ENCODE results near the gene RPL18.

RPL18 gene

DNA sequence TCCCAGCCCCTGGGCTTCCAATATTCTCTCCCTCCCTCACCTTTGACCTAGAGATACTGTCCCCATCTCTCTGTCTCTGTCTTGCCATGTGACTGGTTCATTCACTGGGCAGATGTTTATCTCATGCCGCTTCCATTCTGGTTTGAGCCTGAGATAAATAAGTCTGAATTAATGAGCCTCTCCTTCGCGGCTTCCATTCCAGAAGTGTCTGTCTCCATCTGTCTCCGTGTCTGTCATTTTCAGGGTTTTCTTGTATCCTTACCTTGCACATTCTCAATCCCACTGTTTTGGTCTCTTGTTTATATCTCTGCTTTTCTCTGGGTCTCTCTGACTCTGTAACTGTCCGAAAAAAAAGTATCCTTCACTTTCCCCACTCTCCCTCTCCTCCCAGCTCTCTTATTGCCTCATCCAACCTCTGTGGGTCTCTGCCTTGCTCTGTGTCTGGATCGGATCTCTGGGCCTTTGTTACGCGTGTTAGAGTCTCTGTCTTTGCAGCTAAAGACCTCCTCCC is 4.6 kb upstream of the RPL18 start:
- H3K27ac ChIP-seq (ENCODE audit: insufficient read depth, low read length, poor library complexity, severe bottlenecking): peak overlapping the region; percentile 58

DNA sequence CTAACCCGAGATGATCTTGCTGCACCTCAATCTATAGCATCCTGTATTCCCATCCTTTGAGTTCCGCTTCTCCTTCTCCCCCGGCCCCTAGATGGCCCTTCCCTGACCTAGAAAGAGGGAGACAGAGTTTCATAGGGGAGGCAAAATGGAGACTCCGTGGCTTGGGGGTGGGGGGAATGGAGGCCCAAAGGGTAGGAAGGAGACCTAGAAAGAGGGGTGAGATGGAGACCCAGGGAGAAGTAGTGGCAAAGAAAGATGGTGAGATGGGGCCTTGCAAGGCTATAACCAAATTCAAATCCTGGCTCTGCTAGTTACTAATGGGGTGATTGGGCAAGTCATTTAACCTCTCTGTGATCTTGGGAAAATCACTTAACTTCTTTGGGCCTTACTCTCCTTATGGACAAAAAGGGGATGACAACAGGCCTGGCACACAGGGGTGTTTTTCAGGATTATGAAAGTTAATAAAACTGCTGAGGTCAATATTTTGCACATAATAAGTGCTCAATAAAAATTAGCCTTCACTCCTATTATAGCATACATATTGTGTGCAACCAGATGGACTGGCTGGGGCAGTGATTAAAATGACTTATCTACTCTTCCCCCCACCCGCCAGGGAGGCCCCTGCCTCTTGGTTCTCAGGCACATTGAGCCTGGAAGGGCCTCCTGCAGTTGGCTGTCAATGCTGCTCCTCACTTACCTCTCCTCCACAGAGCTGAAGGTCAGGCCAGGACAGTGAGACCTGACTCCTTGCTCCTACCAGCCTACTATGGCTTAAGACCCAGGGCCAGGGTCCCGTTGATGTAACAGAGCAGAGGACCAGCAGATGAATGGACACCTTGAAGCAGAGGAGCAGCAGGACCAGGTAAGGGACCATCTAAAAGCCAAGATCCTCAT is 961 bp upstream of the RPL18 start:
- peaks cover 46% of the 10 kb centered on the region for H3K4me1 ChIP-seq (ENCODE audit: control insufficient read depth, insufficient read depth, low read length, poor library complexity, severe bottlenecking)
- no peak for DNase-seq
- H3K27ac ChIP-seq (ENCODE audit: insufficient read depth, low read length, poor library complexity, severe bottlenecking): peak overlapping the region; percentile 88
- H3K4me3 ChIP-seq (ENCODE audit: insufficient read depth, low read depth, low read length, poor library complexity, severe bottlenecking): peak overlapping the region; percentile 93
- no peaks in the 10 kb centered on the region for H3K27me3 ChIP-seq (replicated peaks; ENCODE audit: control insufficient read depth, insufficient read depth, low read length, poor library complexity, severe bottlenecking)
- peaks cover 28% of the 10 kb centered on the region for H3K36me3 ChIP-seq (ENCODE audit: control insufficient read depth, insufficient read depth, low read length)
- no peaks in the 10 kb centered on the region for H3K9me3 ChIP-seq (ENCODE audit: control insufficient read depth, low read length)

More for the DNA sequence above, 4.6 kb upstream of the RPL18 start:
- Histone ChIP-seq H3K4me3 (ENCODE audit: insufficient read depth, low read depth, low read length, poor library complexity, severe bottlenecking) (peak overlapping the region; percentile 39), H3K4me1 (ENCODE audit: control insufficient read depth, insufficient read depth, low read length, poor library complexity, severe bottlenecking) (peaks cover 24% of the 10 kb centered on the region), H3K27me3 (replicated peaks; ENCODE audit: control insufficient read depth, insufficient read depth, low read length, poor library complexity, severe bottlenecking) (no peaks in the 10 kb centered on the region), H3K9me3 (ENCODE audit: control insufficient read depth, low read length) (no peaks in the 10 kb centered on the region), H3K36me3 (ENCODE audit: control insufficient read depth, insufficient read depth, low read length) (no peaks in the 10 kb centered on the region)
- DNase-seq: no peak

DNA sequence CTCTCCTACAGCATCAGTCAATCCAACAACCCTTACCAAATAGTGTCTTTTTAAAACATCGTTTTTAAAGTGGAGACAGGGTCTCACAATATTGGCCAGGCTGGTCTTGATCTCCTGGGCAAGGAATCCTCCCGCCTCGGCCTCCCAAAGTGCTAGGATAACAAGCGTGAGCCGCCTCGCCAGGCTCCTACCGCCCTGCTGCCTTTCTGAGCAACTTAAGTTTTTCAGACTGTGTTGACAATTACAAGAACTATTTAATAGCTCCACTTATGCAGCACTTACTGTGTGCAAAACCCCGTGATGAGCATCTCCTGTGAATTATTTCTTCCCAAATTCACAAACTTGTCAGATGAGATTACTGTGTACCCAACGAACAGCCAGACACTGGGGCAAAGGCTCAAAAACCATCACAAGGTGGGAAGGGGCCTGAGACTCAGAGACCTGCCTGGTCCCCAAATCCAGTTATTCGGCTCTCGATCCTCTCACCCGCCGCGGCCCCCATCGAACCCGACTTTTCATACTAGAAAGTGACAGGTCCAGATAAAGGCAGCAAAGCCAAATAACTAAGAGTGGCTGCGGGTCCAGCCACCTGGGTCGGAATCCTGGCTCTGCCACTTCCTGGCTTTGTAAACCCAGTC is 581 bp downstream of the RPL18 start:
- Histone ChIP-seq H3K27me3 (replicated peaks; ENCODE audit: control insufficient read depth, insufficient read depth, low read length, poor library complexity, severe bottlenecking) (no peaks in the 10 kb centered on the region), H3K4me1 (ENCODE audit: control insufficient read depth, insufficient read depth, low read length, poor library complexity, severe bottlenecking) (peaks cover 36% of the 10 kb centered on the region), H3K9me3 (ENCODE audit: control insufficient read depth, low read length) (no peaks in the 10 kb centered on the region), H3K27ac (ENCODE audit: insufficient read depth, low read length, poor library complexity, severe bottlenecking) (peak overlapping the region; percentile 88), H3K4me3 (ENCODE audit: insufficient read depth, low read depth, low read length, poor library complexity, severe bottlenecking) (peak overlapping the region; percentile 93), H3K36me3 (ENCODE audit: control insufficient read depth, insufficient read depth, low read length) (peaks cover 32% of the 10 kb centered on the region)
- no peak for DNase-seq

DNA sequence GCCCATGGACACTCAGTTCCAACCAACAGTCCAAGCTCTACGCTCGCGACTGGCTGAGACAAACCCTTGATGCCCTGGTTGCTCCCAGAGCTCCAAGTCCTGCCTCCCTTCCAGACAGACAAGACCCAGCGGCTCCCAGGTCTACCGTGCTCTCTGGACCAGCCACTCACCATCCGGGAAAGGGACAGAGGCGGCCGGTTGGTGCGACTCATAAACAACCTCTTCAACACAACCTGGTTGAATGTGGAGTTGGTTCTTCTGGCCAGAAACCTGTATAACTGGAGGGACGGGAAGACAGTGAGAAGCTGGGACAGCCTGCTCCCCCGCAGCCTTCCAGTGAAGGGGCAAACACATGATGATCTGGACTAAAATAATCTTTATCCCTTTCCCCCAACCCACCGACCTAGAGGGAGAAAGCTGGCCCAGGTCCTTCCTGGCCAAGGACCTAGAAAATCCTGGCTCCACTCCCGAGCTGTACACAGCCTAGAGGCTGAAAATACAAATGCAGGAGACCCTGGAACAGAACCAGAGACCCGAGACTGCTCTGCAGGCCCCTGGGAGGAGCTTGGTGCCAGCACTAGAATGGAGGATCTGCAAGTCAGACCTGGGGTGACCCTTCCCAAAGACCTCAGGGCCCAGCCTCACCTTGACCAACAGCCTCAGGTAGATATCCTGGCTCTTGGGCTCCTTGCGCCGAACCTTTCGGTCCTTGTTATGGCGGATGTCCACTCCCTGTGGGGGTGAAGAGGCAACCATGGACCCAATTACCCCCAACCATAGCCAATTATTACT is 1.6 kb downstream of the RPL18 start:
- DNase-seq: no peak
- H3K27ac ChIP-seq (ENCODE audit: insufficient read depth, low read length, poor library complexity, severe bottlenecking): peak overlapping the region; percentile 88
- peaks cover 32% of the 10 kb centered on the region for H3K4me1 ChIP-seq (ENCODE audit: control insufficient read depth, insufficient read depth, low read length, poor library complexity, severe bottlenecking)
- H3K36me3 ChIP-seq (ENCODE audit: control insufficient read depth, insufficient read depth, low read length): peaks cover 32% of the 10 kb centered on the region
- no peaks in the 10 kb centered on the region for H3K9me3 ChIP-seq (ENCODE audit: control insufficient read depth, low read length)
- no peaks in the 10 kb centered on the region for H3K27me3 ChIP-seq (replicated peaks; ENCODE audit: control insufficient read depth, insufficient read depth, low read length, poor library complexity, severe bottlenecking)
- peak overlapping the region; percentile 93 for H3K4me3 ChIP-seq (ENCODE audit: insufficient read depth, low read depth, low read length, poor library complexity, severe bottlenecking)

DNA sequence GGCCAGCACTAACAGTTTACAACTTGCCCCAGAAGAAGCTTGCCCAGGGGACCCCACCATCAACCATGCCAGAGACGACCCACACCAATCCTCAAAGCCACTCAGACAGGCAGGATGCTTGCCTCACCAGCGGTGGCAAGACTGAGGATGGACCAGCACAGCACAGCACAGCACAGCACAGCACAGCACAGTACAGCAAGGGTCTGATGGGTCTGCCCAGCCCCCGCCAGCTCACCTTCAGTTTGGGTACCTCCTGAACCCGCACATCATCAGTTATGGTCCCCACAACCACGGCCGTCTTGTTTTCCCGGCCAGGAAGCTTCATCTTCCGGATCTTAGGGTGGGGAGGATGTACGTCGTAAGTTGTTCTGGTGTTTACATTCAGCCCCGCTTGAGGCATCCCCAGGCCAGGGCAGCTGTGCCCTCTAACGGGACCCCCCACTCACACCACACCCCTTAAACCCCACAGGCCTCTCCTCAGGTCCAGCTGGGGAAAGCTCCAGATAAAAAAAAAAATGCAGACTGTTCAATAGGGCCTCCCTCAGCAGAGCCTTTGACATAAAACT is 2.4 kb downstream of the RPL18 start:
- H3K36me3 ChIP-seq (ENCODE audit: control insufficient read depth, insufficient read depth, low read length): peaks cover 32% of the 10 kb centered on the region
- no peaks in the 10 kb centered on the region for H3K27me3 ChIP-seq (replicated peaks; ENCODE audit: control insufficient read depth, insufficient read depth, low read length, poor library complexity, severe bottlenecking)
- H3K4me3 ChIP-seq (ENCODE audit: insufficient read depth, low read depth, low read length, poor library complexity, severe bottlenecking): no peak overlapping the region
- DNase-seq: no peak
- peak overlapping the region; percentile 88 for H3K27ac ChIP-seq (ENCODE audit: insufficient read depth, low read length, poor library complexity, severe bottlenecking)
- peaks cover 32% of the 10 kb centered on the region for H3K4me1 ChIP-seq (ENCODE audit: control insufficient read depth, insufficient read depth, low read length, poor library complexity, severe bottlenecking)
- no peaks in the 10 kb centered on the region for H3K9me3 ChIP-seq (ENCODE audit: control insufficient read depth, low read length)

DNA sequence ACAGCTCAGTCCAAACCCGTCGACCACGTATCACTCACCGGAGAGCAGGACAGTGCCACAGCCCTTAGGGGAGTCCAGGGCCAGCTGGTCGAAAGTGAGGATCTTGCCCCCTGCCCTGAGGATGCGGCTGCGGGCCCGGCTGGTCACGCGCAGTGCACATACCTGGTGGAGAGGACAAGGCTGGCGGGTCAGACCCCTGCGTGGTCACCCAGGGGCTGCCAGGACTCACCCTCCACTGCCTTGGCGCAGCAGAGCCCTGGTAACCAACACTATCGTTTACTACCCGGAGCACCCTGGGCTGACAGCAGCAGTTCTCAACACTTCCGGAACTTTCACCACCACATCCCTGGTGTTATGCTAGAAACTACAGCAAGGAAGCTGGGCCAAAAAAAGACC is 2.9 kb downstream of the RPL18 start:
- DNase-seq: no peak
- H3K27me3 ChIP-seq (replicated peaks; ENCODE audit: control insufficient read depth, insufficient read depth, low read length, poor library complexity, severe bottlenecking): no peaks in the 10 kb centered on the region
- H3K4me3 ChIP-seq (ENCODE audit: insufficient read depth, low read depth, low read length, poor library complexity, severe bottlenecking): no peak overlapping the region
- H3K36me3 ChIP-seq (ENCODE audit: control insufficient read depth, insufficient read depth, low read length): peaks cover 32% of the 10 kb centered on the region
- no peaks in the 10 kb centered on the region for H3K9me3 ChIP-seq (ENCODE audit: control insufficient read depth, low read length)
- H3K27ac ChIP-seq (ENCODE audit: insufficient read depth, low read length, poor library complexity, severe bottlenecking): peak overlapping the region; percentile 88
- H3K4me1 ChIP-seq (ENCODE audit: control insufficient read depth, insufficient read depth, low read length, poor library complexity, severe bottlenecking): peaks cover 32% of the 10 kb centered on the region

DNA sequence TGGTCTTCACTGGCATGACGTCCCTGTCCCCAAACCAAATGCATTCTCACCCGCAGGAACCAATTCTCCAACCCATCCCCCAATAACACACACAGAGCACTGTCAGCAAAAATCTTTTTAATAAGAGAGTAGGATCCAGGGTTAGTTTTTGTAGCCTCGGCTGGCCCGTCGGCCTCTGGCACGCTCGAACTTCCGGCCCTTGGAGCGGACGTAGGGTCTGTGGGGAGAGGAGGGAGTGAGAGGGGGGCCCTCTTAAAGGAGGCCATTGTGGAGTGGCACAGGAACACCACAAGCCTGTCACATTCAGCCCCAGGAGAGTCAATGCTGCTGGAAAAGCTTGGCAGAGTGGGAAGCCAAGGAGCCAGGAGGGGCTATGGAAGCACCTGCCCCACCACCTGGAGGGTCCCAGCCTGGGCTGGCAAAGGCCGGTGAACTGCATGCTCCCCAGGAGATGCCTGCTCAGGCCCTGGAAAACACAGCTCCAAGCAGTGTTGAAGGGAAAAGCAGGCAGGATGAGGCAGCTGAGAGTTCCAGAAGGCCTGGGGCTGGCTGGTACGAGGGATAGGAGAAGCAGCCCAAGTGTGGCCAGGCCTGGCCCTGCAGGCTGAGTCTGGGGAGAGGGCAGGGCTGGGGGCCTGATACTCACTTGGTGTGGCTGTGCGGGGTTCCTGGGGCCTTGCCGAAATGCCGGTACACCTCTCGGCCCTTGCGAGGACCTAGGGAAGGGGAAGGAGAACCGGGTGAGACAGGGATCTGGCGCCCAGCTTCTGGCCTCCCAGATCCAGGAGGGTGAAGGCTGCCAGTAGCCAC is 3.5 kb downstream of the RPL18 start:
- Histone ChIP-seq H3K27ac (ENCODE audit: insufficient read depth, low read length, poor library complexity, severe bottlenecking) (no peak overlapping the region), H3K9me3 (ENCODE audit: control insufficient read depth, low read length) (no peaks in the 10 kb centered on the region), H3K27me3 (replicated peaks; ENCODE audit: control insufficient read depth, insufficient read depth, low read length, poor library complexity, severe bottlenecking) (no peaks in the 10 kb centered on the region), H3K4me1 (ENCODE audit: control insufficient read depth, insufficient read depth, low read length, poor library complexity, severe bottlenecking) (peaks cover 32% of the 10 kb centered on the region), H3K4me3 (ENCODE audit: insufficient read depth, low read depth, low read length, poor library complexity, severe bottlenecking) (no peak overlapping the region), H3K36me3 (ENCODE audit: control insufficient read depth, insufficient read depth, low read length) (peaks cover 32% of the 10 kb centered on the region)
- no peak for DNase-seq

DNA sequence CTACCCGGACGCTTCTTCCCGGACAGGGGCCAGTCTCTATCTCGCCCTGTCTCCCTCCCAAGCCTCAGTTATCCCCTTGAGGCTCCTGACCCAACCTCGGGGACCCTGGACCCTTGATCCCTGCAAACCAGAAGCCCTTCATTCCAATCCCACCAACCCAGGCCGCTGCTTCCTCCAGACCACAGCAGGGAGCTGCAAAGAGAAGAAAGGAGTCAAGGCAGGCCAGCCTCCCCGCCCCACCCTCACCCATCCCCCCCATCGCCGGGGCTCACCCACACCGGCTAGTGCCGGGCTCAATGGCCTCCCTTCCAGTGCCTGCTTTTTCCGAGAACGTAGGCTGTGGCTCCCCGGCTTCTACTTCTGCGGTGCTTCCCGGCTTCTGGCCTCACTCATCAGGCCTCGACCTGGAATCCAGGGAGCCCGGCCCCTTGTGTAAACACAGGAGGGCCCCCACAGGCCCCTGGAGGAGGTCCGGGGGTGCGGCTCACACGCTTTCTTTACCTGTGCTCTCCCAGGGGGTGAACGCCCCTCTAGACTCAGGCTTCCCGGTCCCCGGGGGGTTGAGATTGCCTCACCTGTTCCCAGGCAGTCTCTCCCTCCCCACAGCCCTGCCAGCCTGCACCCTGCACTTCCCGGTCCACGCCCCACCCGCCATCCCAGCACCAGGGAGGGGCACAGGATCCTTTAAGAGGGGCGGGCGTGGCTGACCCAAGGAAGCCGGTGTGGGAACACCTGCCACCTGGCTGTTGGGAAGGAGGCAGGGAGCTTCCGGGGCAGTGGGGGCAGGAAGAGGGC is 4.3 kb downstream of the RPL18 start, which contains the start of gene FAM83E:
Gene FAM83E (minus strand): TSS at position 641 of the 795 bp plus-strand sequence. CDS start 1,704 bp downstream, outside the sequence.
- Histone ChIP-seq H3K9me3 (ENCODE audit: control insufficient read depth, low read length) (no peaks in the 10 kb centered on the region), H3K4me3 (ENCODE audit: insufficient read depth, low read depth, low read length, poor library complexity, severe bottlenecking) (no peak within 1 kb of the TSS), H3K27ac (ENCODE audit: insufficient read depth, low read length, poor library complexity, severe bottlenecking) (no peak within 1 kb of the TSS), H3K36me3 (ENCODE audit: control insufficient read depth, insufficient read depth, low read length) (peaks cover 32% of the 10 kb centered on the region), H3K4me1 (ENCODE audit: control insufficient read depth, insufficient read depth, low read length, poor library complexity, severe bottlenecking) (peaks cover 29% of the 10 kb centered on the region), H3K27me3 (replicated peaks; ENCODE audit: control insufficient read depth, insufficient read depth, low read length, poor library complexity, severe bottlenecking) (no peaks in the 10 kb centered on the region)
- no peak for DNase-seq
